HepG2 (cell line): ENCODE measurements around the gene TUBA4A. TPM values are rescaled to one million over a fixed set of nuclear protein-coding genes. Genes with fewer than 3 reads are reported as not detected.

Experiments
- GABPA ChIP-seq, 2 experiments: IDR thresholded peaks; 2 replicates each; pipeline ENCODE4 v1.6.1; 2011 to 2016; ENCODE audit warnings: low read depth in 2 of 2, low read length in 1 of 2, missing biosample characterization in 1 of 2, missing genetic modification characterization in 1 of 2
- KAT2B ChIP-seq: fragments of 150-350 bp; IDR thresholded peaks from 2 replicates; pipeline ENCODE4 v1.6.1; 2014; ENCODE audit warnings: low read depth, low read length, borderline replicate concordance
- SRSF9 ChIP-seq: fragments of 200-400 bp; formaldehyde crosslinking; IDR thresholded peaks from 2 replicates; pipeline ENCODE4 v1.6.1; 2018; ENCODE audit warnings: borderline replicate concordance, mild to moderate bottlenecking, low read depth, low read length; ENCODE audit not compliant: insufficient read depth, poor library complexity, severe bottlenecking
- TBL1XR1 ChIP-seq: fragments of 150-350 bp; IDR thresholded peaks from 2 replicates; pipeline ENCODE4 v1.6.1; 2014; ENCODE audit warnings: borderline replicate concordance, low read length; ENCODE audit not compliant: partially characterized antibody
- ZNF24 ChIP-seq: fragments of 450-650 bp; IDR thresholded peaks from 2 replicates; pipeline ENCODE4 v1.6.1; 2017; ENCODE audit warnings: antibody characterized with exemption, mild to moderate bottlenecking
- polyA plus RNA-seq, 8 experiments: library from polyadenylated mRNA; depleted of rRNA in 3 of 8; stranded (reverse) in 7 of 8; unstranded in 1 of 8; fragments of >200 nt; fragmentation: Illumina TruSeq in 4 of 8; extraction: Trizol in 4 of 8; gene quantifications; 2 replicates each; pipeline versions ENCODE4 v1.2.1 to v1.2.3, GENCODE V29; 2011 to 2016; ENCODE audit warnings: low read depth in 4 of 8, missing spikeins in 1 of 8, mixed read lengths in 1 of 8; ENCODE audit not compliant: insufficient read depth in 1 of 8
- total RNA-seq, 5 experiments: library from RNA; depleted of rRNA; stranded (reverse); fragments of >200 nt; fragmentation: Illumina TruSeq; extraction: Trizol; gene quantifications; 2 replicates each; pipeline ENCODE4 v1.2.3, GENCODE V29; 2016; ENCODE audit warnings: low read depth in 1 of 5
- TF ChIP-seq, protein P1 (sequence below): sonication (generic); formaldehyde crosslinking; IDR thresholded peaks from 2 replicates; pipeline ENCODE4 v1.8.1; 2023; ENCODE audit warnings: mild to moderate bottlenecking, missing genetic modification reagents
- TF ChIP-seq, protein P2 (sequence below): sonication (generic); formaldehyde crosslinking; IDR thresholded peaks from one replicate; pipeline ENCODE4 v1.5.1; 2020; ENCODE audit warnings: mild to moderate bottlenecking, missing genetic modification reagents; ENCODE audit errors: not compliant biosample characterization
- TF ChIP-seq, protein P3 (sequence below): sonication (generic); formaldehyde crosslinking; IDR thresholded peaks from 2 replicates; pipeline ENCODE4 v1.4.0; 2020; ENCODE audit warnings: missing genetic modification reagents

Gene TUBA4A
- total and polyA plus RNA-seq, 2 of the 13 experiments (the other 11 are each of a cell fraction or from before 2014, with no cell fraction given): 1.3 to 12.7 TPM

DNA sequence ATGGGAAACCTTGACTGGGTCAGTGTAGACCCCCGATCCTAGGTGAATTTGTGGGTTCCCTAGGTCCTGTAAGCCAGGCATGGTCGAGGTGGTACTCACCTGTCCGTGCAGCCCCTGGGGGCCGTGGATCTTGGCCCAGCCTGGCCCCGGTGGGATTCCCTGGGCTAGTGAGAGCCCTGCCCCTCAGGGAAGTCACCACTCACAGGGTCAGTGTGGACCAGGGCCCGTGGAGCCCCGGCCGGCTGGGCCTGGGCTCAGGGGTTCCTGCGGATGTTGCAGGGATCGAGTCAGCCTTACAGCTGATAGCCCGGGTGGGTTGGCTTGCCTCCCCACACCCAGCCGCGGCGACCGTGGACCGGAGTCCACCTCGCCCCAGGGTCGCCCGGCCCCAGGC is 24.8 kb downstream of the TUBA4A start (continued):
- TF ChIP-seq, protein P1, sequence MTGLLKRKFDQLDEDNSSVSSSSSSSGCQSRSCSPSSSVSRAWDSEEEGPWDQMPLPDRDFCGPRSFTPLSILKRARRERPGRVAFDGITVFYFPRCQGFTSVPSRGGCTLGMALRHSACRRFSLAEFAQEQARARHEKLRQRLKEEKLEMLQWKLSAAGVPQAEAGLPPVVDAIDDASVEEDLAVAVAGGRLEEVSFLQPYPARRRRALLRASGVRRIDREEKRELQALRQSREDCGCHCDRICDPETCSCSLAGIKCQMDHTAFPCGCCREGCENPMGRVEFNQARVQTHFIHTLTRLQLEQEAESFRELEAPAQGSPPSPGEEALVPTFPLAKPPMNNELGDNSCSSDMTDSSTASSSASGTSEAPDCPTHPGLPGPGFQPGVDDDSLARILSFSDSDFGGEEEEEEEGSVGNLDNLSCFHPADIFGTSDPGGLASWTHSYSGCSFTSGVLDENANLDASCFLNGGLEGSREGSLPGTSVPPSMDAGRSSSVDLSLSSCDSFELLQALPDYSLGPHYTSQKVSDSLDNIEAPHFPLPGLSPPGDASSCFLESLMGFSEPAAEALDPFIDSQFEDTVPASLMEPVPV (CRISPR knock-in tag): 0 out of 2 replicates have a peak, but pooled peaks have one; percentile 31
- TF ChIP-seq GABPA (IDR thresholded peaks at IDR 0.05; ENCODE audit: low read depth, low read length) (no peak), GABPA (CRISPR knock-in tag; IDR thresholded peaks at IDR 0.05; ENCODE audit: low read depth) (no peak), SRSF9 (no peak), TBL1XR1 (no peak), KAT2B (no peak), ZNF24 (no peak)
- TF ChIP-seq, protein P2, sequence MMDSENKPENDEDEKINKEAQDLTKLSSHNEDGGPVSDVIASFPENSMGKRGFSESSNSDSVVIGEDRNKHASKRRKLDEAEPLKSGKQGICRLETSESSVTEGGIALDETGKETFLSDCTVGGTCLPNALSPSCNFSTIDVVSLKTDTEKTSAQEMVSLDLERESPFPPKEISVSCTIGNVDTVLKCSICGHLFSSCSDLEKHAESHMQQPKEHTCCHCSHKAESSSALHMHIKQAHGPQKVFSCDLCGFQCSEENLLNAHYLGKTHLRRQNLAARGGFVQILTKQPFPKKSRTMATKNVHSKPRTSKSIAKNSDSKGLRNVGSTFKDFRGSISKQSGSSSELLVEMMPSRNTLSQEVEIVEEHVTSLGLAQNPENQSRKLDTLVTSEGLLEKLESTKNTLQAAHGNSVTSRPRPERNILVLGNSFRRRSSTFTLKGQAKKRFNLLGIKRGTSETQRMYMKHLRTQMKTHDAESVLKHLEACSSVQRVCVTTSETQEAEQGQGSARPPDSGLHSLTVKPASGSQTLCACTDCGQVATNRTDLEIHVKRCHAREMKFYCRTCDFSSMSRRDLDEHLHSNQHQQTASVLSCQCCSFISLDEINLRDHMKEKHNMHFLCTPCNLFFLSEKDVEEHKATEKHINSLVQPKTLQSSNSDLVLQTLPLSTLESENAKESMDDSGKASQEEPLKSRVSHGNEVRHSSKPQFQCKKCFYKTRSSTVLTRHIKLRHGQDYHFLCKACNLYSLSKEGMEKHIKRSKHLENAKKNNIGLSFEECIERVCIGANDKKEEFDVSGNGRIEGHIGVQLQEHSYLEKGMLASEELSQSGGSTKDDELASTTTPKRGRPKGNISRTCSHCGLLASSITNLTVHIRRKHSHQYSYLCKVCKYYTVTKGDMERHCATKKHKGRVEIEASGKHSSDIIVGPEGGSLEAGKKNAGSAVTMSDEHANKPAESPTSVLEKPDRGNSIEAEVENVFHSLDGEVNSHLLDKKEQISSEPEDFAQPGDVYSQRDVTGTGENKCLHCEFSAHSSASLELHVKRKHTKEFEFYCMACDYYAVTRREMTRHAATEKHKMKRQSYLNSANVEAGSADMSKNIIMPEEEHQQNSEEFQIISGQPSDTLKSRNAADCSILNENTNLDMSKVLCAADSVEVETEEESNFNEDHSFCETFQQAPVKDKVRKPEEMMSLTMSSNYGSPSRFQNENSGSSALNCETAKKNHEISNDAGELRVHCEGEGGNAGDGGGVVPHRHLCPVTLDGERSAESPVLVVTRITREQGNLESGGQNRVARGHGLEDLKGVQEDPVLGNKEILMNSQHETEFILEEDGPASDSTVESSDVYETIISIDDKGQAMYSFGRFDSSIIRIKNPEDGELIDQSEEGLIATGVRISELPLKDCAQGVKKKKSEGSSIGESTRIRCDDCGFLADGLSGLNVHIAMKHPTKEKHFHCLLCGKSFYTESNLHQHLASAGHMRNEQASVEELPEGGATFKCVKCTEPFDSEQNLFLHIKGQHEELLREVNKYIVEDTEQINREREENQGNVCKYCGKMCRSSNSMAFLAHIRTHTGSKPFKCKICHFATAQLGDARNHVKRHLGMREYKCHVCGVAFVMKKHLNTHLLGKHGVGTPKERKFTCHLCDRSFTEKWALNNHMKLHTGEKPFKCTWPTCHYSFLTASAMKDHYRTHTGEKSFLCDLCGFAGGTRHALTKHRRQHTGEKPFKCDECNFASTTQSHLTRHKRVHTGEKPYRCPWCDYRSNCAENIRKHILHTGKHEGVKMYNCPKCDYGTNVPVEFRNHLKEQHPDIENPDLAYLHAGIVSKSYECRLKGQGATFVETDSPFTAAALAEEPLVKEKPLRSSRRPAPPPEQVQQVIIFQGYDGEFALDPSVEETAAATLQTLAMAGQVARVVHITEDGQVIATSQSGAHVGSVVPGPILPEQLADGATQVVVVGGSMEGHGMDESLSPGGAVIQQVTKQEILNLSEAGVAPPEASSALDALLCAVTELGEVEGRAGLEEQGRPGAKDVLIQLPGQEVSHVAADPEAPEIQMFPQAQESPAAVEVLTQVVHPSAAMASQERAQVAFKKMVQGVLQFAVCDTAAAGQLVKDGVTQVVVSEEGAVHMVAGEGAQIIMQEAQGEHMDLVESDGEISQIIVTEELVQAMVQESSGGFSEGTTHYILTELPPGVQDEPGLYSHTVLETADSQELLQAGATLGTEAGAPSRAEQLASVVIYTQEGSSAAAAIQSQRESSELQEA: no peak
- TF ChIP-seq, protein P3, sequence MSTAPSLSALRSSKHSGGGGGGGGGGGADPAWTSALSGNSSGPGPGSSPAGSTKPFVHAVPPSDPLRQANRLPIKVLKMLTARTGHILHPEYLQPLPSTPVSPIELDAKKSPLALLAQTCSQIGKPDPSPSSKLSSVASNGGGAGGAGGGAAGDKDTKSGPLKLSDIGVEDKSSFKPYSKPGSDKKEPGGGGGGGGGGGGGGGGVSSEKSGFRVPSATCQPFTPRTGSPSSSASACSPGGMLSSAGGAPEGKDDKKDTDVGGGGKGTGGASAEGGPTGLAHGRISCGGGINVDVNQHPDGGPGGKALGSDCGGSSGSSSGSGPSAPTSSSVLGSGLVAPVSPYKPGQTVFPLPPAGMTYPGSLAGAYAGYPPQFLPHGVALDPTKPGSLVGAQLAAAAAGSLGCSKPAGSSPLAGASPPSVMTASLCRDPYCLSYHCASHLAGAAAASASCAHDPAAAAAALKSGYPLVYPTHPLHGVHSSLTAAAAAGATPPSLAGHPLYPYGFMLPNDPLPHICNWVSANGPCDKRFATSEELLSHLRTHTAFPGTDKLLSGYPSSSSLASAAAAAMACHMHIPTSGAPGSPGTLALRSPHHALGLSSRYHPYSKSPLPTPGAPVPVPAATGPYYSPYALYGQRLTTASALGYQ (CRISPR knock-in tag): no peak
